IPS-20b (cell line): ENCODE results near the gene RARRES1.

Experiments used
- H3K27ac ChIP-seq: one replicate; pipeline ENCODE4 v1.5.1; 2013; ENCODE audit warnings: low read length
- H3K27me3 ChIP-seq: 2 replicates; pipeline ENCODE4 v1.6.1; 2013; ENCODE audit warnings: mild to moderate bottlenecking, low read length, inconsistent platforms; ENCODE audit not compliant: insufficient read depth
- H3K36me3 ChIP-seq: 2 replicates; pipeline ENCODE4 v1.6.1; 2013; ENCODE audit warnings: low read depth, mild to moderate bottlenecking, inconsistent platforms, low read length, moderate library complexity; ENCODE audit not compliant: insufficient read depth
- H3K4me1 ChIP-seq: 2 replicates; pipeline ENCODE4 v1.6.1; 2013; ENCODE audit warnings: mild to moderate bottlenecking, control low read depth, inconsistent platforms, low read length, moderate library complexity; ENCODE audit not compliant: insufficient read depth
- H3K4me3 ChIP-seq: 2 replicates; pipeline ENCODE4 v1.5.1; 2013; ENCODE audit warnings: mild to moderate bottlenecking, low read length, inconsistent platforms
- H3K9ac ChIP-seq: 2 replicates; pipeline ENCODE4 v1.6.1; 2013; ENCODE audit warnings: low read depth, mild to moderate bottlenecking, inconsistent platforms, low read length, moderate library complexity
- H3K9me3 ChIP-seq: 2 replicates; pipeline ENCODE4 v1.6.1; 2013; ENCODE audit warnings: mild to moderate bottlenecking, low read depth, low read length, inconsistent platforms; ENCODE audit not compliant: insufficient read depth

The RARRES1 gene, protein sequence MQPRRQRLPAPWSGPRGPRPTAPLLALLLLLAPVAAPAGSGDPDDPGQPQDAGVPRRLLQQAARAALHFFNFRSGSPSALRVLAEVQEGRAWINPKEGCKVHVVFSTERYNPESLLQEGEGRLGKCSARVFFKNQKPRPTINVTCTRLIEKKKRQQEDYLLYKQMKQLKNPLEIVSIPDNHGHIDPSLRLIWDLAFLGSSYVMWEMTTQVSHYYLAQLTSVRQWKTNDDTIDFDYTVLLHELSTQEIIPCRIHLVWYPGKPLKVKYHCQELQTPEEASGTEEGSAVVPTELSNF

GRCh38 chr3:158731938-158732855, at the start of gene RARRES1:
TSS of gene RARRES1 (minus strand) at chr3:158732457. CDS start at chr3:158732415, 42 bp downstream.
- peak within 1 kb of the TSS; percentile 26; the same call in 1 of the 2 replicates for H3K9ac ChIP-seq

DNA sequence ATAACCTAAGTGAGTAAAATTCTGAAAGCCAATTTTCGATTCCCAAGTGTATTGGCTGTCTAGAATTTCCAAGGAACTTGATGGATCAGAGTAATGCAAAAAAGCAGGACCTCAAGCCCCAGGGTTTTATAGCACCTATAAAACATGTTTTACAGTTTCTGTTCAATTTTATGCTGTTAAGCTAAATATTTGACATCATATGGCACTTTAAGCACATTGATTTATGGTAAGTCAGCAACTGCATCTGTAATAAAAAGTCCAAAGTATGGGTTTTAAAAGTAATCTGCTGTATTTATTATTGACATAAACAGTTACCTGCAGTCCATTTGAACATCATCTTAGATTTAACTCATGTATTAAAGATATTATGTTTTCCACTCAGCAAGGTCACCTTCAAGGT, 49.6 kb upstream of the RARRES1 start:
- no peaks in the 10 kb centered on the region for H3K36me3 ChIP-seq
- H3K9ac ChIP-seq, result no peak overlapping the region
- H3K4me3 ChIP-seq, result no peak overlapping the region
- no peaks in the 10 kb centered on the region for H3K9me3 ChIP-seq
- H3K27ac ChIP-seq, result no peak overlapping the region
- no peaks in the 10 kb centered on the region for H3K4me1 ChIP-seq
- no peaks in the 10 kb centered on the region for H3K27me3 ChIP-seq

More at GRCh38 chr3:158731938-158732855, at the start of gene RARRES1:
- H3K4me3 ChIP-seq, result peak within 1 kb of the TSS; percentile 74
- no peaks in the 10 kb centered on the region for H3K4me1 ChIP-seq
- no peaks in the 10 kb centered on the region for H3K36me3 ChIP-seq
- H3K9me3 ChIP-seq, result peaks cover 4% of the 10 kb centered on the region; the same call in 1 of the 2 replicates
- H3K27me3 ChIP-seq, result peaks cover 29% of the 10 kb centered on the region
- no peak within 1 kb of the TSS for H3K27ac ChIP-seq

- no peak overlapping the region for H3K4me3 ChIP-seq
- H3K9me3 ChIP-seq, result no peaks in the 10 kb centered on the region
- no peaks in the 10 kb centered on the region for H3K36me3 ChIP-seq
- no peaks in the 10 kb centered on the region for H3K4me1 ChIP-seq
- H3K27me3 ChIP-seq, result no peaks in the 10 kb centered on the region
- no peak overlapping the region for H3K27ac ChIP-seq
- H3K9ac ChIP-seq, result no peak overlapping the region
Observed at GRCh38 chr3:158781191-158781590, 48.9 kb upstream of the RARRES1 start.

- no peak overlapping the region for H3K4me3 ChIP-seq
- no peaks in the 10 kb centered on the region for H3K4me1 ChIP-seq
- no peaks in the 10 kb centered on the region for H3K36me3 ChIP-seq
- H3K9ac ChIP-seq, result no peak overlapping the region
- no peak overlapping the region for H3K27ac ChIP-seq
- H3K27me3 ChIP-seq, result no peaks in the 10 kb centered on the region
- H3K9me3 ChIP-seq, result no peaks in the 10 kb centered on the region
Observed at GRCh38 chr3:158780766-158781165, 48.5 kb upstream of the RARRES1 start.

DNA sequence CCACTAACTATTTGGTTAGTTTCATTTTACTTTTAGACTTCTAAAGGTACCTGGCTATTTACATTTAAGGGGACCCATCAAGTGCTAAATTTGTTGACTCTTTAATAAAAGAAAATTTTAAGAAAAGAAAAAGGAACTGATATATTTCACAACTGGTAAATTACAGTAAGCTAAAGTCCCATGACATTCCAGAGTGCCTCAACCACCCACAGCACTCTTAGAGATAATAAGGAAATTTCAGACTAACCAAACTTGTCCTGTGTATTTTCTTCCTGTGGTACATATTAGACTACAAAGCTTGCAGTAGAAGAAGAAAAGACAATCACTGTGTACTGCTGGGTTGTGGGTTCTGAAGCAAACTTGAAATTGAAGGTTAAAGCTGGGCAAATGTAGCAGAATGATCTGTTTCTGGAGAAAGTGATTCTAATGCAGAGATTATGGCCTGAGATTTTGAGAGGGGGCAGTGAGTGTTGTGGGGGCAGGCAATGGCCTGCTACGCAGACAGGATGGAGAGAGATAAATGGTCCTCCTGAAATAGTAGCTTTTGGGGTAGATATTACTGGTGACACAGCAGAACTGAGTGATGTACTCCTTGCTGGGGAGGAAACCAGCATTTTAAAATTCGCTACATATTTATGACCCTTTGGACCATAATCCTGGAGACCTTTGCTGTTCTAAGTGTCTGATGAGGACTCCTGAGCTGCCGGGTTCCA, 45.1 kb upstream of the RARRES1 start:
- Histone ChIP-seq H3K9me3 (no peaks in the 10 kb centered on the region), H3K36me3 (no peaks in the 10 kb centered on the region), H3K4me3 (no peak overlapping the region), H3K4me1 (no peaks in the 10 kb centered on the region), H3K9ac (no peak overlapping the region), H3K27ac (no peak overlapping the region), H3K27me3 (no peaks in the 10 kb centered on the region)

DNA sequence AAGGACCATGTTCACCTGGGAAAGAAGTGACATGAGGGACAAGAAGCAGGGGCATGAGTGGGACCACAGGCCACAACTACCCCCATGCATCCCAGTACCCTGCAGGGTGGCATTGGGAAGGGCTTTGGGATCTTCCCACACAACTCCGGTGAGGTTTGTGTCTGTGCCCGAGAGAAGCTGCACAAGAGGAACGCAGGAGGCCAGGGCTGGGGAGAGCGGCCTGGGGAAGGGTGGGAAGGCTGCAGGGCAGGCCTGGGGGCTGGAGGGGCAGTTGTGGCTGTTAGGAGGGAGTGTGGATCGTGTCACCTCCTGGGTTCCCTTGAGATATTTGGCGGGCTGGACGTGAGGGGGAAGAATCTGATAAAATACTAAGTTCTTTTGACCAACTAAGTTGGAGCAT, 44.3 kb upstream of the RARRES1 start:
- H3K9me3 ChIP-seq, result no peaks in the 10 kb centered on the region
- no peak overlapping the region for H3K4me3 ChIP-seq
- no peaks in the 10 kb centered on the region for H3K27me3 ChIP-seq
- H3K36me3 ChIP-seq, result no peaks in the 10 kb centered on the region
- no peak overlapping the region for H3K27ac ChIP-seq
- no peak overlapping the region for H3K9ac ChIP-seq
- H3K4me1 ChIP-seq, result no peaks in the 10 kb centered on the region

- Histone ChIP-seq H3K9ac (no peak overlapping the region), H3K27me3 (no peaks in the 10 kb centered on the region), H3K4me1 (no peaks in the 10 kb centered on the region), H3K4me3 (no peak overlapping the region), H3K9me3 (no peaks in the 10 kb centered on the region), H3K27ac (no peak overlapping the region), H3K36me3 (no peaks in the 10 kb centered on the region)
Observed at GRCh38 chr3:158775426-158776410, 43.5 kb upstream of the RARRES1 start.

DNA sequence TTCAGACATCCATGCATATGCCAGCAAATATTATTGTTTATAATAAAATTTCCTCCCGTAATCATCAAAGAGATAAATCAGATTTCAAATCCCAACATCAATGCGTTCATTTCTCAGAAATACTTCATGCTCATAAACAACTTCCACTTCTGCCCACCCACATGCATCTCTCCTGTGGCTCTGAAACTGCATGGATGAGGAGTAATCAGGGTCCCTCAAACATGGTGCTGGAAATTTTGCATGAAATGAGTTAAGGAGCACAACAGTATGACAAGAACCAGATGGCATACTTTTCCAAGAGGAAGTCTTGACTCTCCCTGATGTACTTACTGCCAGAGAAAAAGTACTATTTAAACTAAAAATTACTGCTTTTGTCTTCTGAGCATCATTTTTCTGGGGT, 42.7 kb upstream of the RARRES1 start:
- no peak overlapping the region for H3K4me3 ChIP-seq
- H3K9me3 ChIP-seq, result no peaks in the 10 kb centered on the region
- no peak overlapping the region for H3K27ac ChIP-seq
- H3K27me3 ChIP-seq, result no peaks in the 10 kb centered on the region
- H3K9ac ChIP-seq, result no peak overlapping the region
- no peaks in the 10 kb centered on the region for H3K4me1 ChIP-seq
- H3K36me3 ChIP-seq, result no peaks in the 10 kb centered on the region

DNA sequence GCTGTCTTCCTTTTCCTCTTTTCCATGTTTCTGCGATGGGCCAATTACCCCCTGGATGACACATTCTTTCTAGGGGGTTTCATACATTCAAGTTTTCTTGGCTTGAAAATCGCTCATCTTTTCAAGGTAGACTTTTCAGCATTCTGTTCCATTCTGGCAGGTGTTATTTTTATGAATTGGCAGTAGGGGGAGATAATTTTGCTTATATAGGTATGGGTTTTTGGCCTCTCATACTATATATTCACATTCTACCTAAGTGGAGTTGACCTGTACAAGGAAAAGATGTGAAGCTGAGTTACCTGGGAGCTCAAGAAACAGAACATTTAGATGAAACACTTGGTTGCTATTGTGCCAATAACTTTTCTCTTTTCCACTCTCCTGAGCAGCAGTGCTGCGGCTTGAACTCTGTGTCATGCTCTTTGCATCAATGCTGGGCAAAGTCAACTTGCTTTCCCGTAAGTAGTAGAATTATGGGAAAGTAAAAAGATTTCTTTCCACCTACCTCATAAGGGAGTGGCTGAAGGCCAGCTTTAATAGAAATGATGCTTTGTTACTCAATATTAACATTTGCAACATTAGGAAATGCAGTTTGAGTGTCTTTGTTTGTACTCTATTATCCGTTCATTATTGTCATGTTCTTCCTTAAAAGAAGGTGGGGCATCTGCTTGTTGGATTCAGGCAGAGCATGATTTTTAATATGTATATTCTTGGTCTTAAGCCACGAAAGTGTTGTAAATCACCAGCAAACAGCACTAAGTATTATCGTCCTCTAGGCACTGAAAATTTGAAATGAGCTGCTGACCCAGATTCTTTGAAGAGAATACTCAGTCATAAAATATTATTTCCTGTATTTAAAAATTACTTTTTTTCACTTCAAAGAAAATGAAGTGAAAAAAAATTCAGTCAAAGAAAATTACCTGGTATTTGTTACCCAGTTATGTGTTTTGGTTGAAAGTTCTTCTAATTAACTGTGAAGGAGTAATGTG, 41.9 kb upstream of the RARRES1 start:
- Histone ChIP-seq H3K9ac (no peak overlapping the region), H3K4me1 (peaks cover under 1% of the 10 kb centered on the region; the same call in 1 of the 2 replicates), H3K27me3 (no peaks in the 10 kb centered on the region), H3K36me3 (no peaks in the 10 kb centered on the region), H3K9me3 (no peaks in the 10 kb centered on the region), H3K27ac (no peak overlapping the region), H3K4me3 (no peak overlapping the region)

GRCh38 chr3:158773166-158773565, 40.9 kb upstream of the RARRES1 start:
- Histone ChIP-seq H3K4me1 (peaks cover 4% of the 10 kb centered on the region; the same call in 1 of the 2 replicates), H3K27ac (no peak overlapping the region), H3K9ac (no peak overlapping the region), H3K4me3 (no peak overlapping the region), H3K36me3 (no peaks in the 10 kb centered on the region), H3K27me3 (no peaks in the 10 kb centered on the region), H3K9me3 (no peaks in the 10 kb centered on the region)
